SK-N-SH (cell line): ENCODE measurements around the gene NSUN5. TPM values are rescaled to one million over a fixed set of nuclear protein-coding genes. Genes with fewer than 3 reads are reported as not detected.

Experiments
- CTCF ChIA-PET: fragments of 300-600, 350-600 bp; formaldehyde crosslinking; extraction: SDS; loops from one replicate; lab custom pipeline; 2021; lab: Yijun Ruan, JAX
- POLR2A ChIA-PET: fragments of 350-600 bp; sonication (Branson Sonifier 250); formaldehyde crosslinking; extraction: SDS; loops from one replicate; lab custom pipeline; 2020; ENCODE audit warnings: antibody characterized with exemption, inconsistent platforms; lab: Yijun Ruan, JAX
- DNase-seq: peaks from one replicate; pipeline ENCODE4 v3.0.0; 2012
- H2AFZ ChIP-seq: fragments of 200-600 bp; sonication (generic); 2 replicates; pipeline ENCODE4 v1.8.1; 2016; ENCODE audit warnings: antibody characterized with exemption, mild to moderate bottlenecking, low read depth
- H3F3A ChIP-seq: fragments of 200-600 bp; sonication (generic); replicated peaks from 2 replicates; pipeline ENCODE3; 2016; ENCODE audit warnings: antibody characterized with exemption, mild to moderate bottlenecking; ENCODE audit not compliant: insufficient read depth
- H3K27ac ChIP-seq, 2 experiments: fragments of 200-500 bp in 1 of 2; fragments of 200-600 bp in 1 of 2; sonication (Bioruptor generic) in 1 of 2; sonication (generic), shearing (Covaris generic) in 1 of 2; 2 replicates each; pipeline versions ENCODE4 v1.5.1 to v1.6.1; 2014 to 2016; ENCODE audit warnings: low read depth in 2 of 2, inconsistent platforms in 1 of 2, low read length in 1 of 2, mild to moderate bottlenecking in 1 of 2, mixed read lengths in 1 of 2
- H3K27me3 ChIP-seq: fragments of 200-600 bp; sonication (generic), shearing (Covaris generic); 2 replicates; pipeline ENCODE4 v1.6.1; 2016; ENCODE audit warnings: mixed run types; ENCODE audit not compliant: insufficient read depth
- H3K36me3 ChIP-seq, 2 experiments: fragments of 200-500 bp in 1 of 2; fragments of 200-600 bp in 1 of 2; sonication (Bioruptor generic) in 1 of 2; sonication (generic) in 1 of 2; replicated peaks in 1 of 2; 2 replicates each; pipeline versions ENCODE3 to v1.5.1; 2014 to 2016; ENCODE audit warnings: low read length in 1 of 2, mild to moderate bottlenecking in 1 of 2; ENCODE audit not compliant: insufficient read depth in 2 of 2, control insufficient read depth in 1 of 2
- H3K4me1 ChIP-seq, 2 experiments: fragments of 200-500 bp in 1 of 2; fragments of 200-600 bp in 1 of 2; sonication (Bioruptor generic) in 1 of 2; sonication (generic), shearing (Covaris generic) in 1 of 2; 2 replicates each; pipeline versions ENCODE4 v1.5.1 to v1.6.1; 2014 to 2016; ENCODE audit warnings: low read depth in 1 of 2, low read length in 1 of 2, mixed run types in 1 of 2; ENCODE audit not compliant: insufficient read depth in 2 of 2, control insufficient read depth in 1 of 2
- H3K4me2 ChIP-seq: fragments of 200-600 bp; sonication (generic), shearing (Covaris generic); 2 replicates; pipeline ENCODE4 v1.6.1; 2017; ENCODE audit warnings: mixed run types
- H3K4me3 ChIP-seq, 2 experiments: fragments of 200-500 bp in 1 of 2; fragments of 200-600 bp in 1 of 2; sonication (Bioruptor generic) in 1 of 2; sonication (generic), shearing (Covaris generic) in 1 of 2; 2 replicates each; pipeline versions ENCODE4 v1.5.1 to v1.8.1; 2014 to 2016; ENCODE audit warnings: low read depth in 2 of 2, inconsistent platforms in 1 of 2, low read length in 1 of 2, mild to moderate bottlenecking in 1 of 2, mixed read lengths in 1 of 2, moderate library complexity in 1 of 2
- H3K79me2 ChIP-seq: fragments of 200-600 bp; sonication (generic); 2 replicates; pipeline ENCODE4 v1.8.1; 2017; ENCODE audit warnings: mild to moderate bottlenecking; ENCODE audit not compliant: insufficient read depth
- H3K9ac ChIP-seq: fragments of 200-600 bp; sonication (generic); 2 replicates; pipeline ENCODE4 v1.6.1; 2017; ENCODE audit warnings: mixed run types
- H3K9me2 ChIP-seq: fragments of 200-600 bp; sonication (generic); 2 replicates; pipeline ENCODE4 v1.6.1; 2017; ENCODE audit warnings: mixed run types
- H3K9me3 ChIP-seq: fragments of 200-600 bp; sonication (generic); 2 replicates; pipeline ENCODE4 v1.6.1; 2017; ENCODE audit warnings: mixed run types, mild to moderate bottlenecking, moderate library complexity
- H4K20me1 ChIP-seq: fragments of 200-600 bp; sonication (generic); 2 replicates; pipeline ENCODE4 v1.6.1; 2017; ENCODE audit warnings: mild to moderate bottlenecking, mixed run types; ENCODE audit not compliant: insufficient read depth
- ELF1 ChIP-seq: IDR thresholded peaks from 2 replicates; pipeline ENCODE4 v1.4.0; 2012
- EP300 ChIP-seq, 2 experiments: IDR thresholded peaks; 2 replicates each; pipeline versions ENCODE4 v1.4.0 to v1.6.1; 2012; ENCODE audit warnings: borderline replicate concordance in 1 of 2, low read depth in 1 of 2, low read length in 1 of 2
- FOSL2 ChIP-seq: IDR thresholded peaks from 2 replicates; pipeline ENCODE4 v1.4.0; 2012; ENCODE audit warnings: low read depth, mild to moderate bottlenecking, moderate library complexity, borderline replicate concordance
- FOXJ3 ChIP-seq: sonication (generic); formaldehyde crosslinking; IDR thresholded peaks from 2 replicates; pipeline ENCODE4 v1.5.1; 2020; ENCODE audit warnings: mild to moderate bottlenecking, missing genetic modification reagents
- GATA2 ChIP-seq: sonication (generic); formaldehyde crosslinking; IDR thresholded peaks from 2 replicates; pipeline ENCODE4 v1.5.0; 2020; ENCODE audit warnings: mild to moderate bottlenecking, missing genetic modification reagents
- MAX ChIP-seq: IDR thresholded peaks from 2 replicates; pipeline ENCODE4 v1.4.0; 2012; ENCODE audit warnings: low read depth
- MEF2A ChIP-seq: IDR thresholded peaks from 2 replicates; pipeline ENCODE4 v1.4.0; 2012; ENCODE audit warnings: low read depth, borderline replicate concordance
- MXI1 ChIP-seq: IDR thresholded peaks from 2 replicates; pipeline ENCODE4 v1.6.1; 2012; ENCODE audit warnings: mild to moderate bottlenecking, low read depth, low read length, improper control_type of control experiment
- NFIC ChIP-seq: IDR thresholded peaks from 2 replicates; pipeline ENCODE4 v1.4.0; 2012; ENCODE audit warnings: borderline replicate concordance
- NRF1 ChIP-seq: IDR thresholded peaks from 2 replicates; pipeline ENCODE4 v1.6.1; 2012; ENCODE audit warnings: low read depth, mild to moderate bottlenecking, low read length
- PBX3 ChIP-seq: IDR thresholded peaks from 2 replicates; pipeline ENCODE4; 2012
- POLR2AphosphoS5 ChIP-seq: IDR thresholded peaks from 2 replicates; pipeline ENCODE4 v1.6.1; 2012; ENCODE audit warnings: low read depth, low read length
- RAD21 ChIP-seq: IDR thresholded peaks from 2 replicates; pipeline ENCODE4 v1.6.1; 2012; ENCODE audit warnings: mild to moderate bottlenecking, low read length
- RFX5 ChIP-seq: IDR thresholded peaks from 2 replicates; pipeline ENCODE4 v1.6.1; 2012; ENCODE audit warnings: mild to moderate bottlenecking, improper control_type of control experiment, low read length
- RXRA ChIP-seq: IDR thresholded peaks from 2 replicates; pipeline ENCODE4 v1.4.0; 2012; ENCODE audit warnings: low read depth, mild to moderate bottlenecking, borderline replicate concordance
- SMC3 ChIP-seq: IDR thresholded peaks from 2 replicates; pipeline ENCODE4 v1.6.1; 2012; ENCODE audit warnings: low read depth, low read length, improper control_type of control experiment
- TCF12 ChIP-seq: IDR thresholded peaks from 2 replicates; pipeline ENCODE4 v1.4.0; 2012
- TEAD4 ChIP-seq: IDR thresholded peaks from 2 replicates; pipeline ENCODE4 v1.4.0; 2012; ENCODE audit warnings: mild to moderate bottlenecking, borderline replicate concordance; ENCODE audit not compliant: insufficient read depth
- USF1 ChIP-seq: IDR thresholded peaks from 2 replicates; pipeline ENCODE4 v1.4.0; 2012; ENCODE audit warnings: low read depth, borderline replicate concordance
- WGBS: methylation state at CpG from one replicate; pipeline ENCODE4 v1.1.6; 2017; ENCODE audit warnings: low lambda C conversion rate; 5-methylcytosine and 5-hydroxymethylcytosine counted together
- polyA plus RNA-seq, 3 experiments: library from polyadenylated mRNA; depleted of rRNA; stranded (reverse); fragments of >200 nt; gene quantifications; 2 replicates each; pipeline ENCODE4 v1.2.3, GENCODE V29; 2012

The NSUN5 gene
- polyA plus RNA-seq, 1 of the 3 experiments (the other 2 are of a cell fraction), result 59.2 TPM

GRCh38 chr7:73353243-73353642, 44.6 kb upstream of the NSUN5 start:
- no peak overlapping the region for H2AFZ ChIP-seq
- peaks cover 0 to 2% of the 10 kb centered on the region in 2 experiments; a peak in 1 of 4 replicates for H3K4me1 ChIP-seq
- no peak for TF ChIP-seq FOXJ3
- TF ChIP-seq POLR2AphosphoS5, result no peak
- TF ChIP-seq, all 33 proteins: peak for 0
- no peak for DNase-seq
- peaks cover 17% of the 10 kb centered on the region; the same call in 1 of the 2 replicates for H3K27me3 ChIP-seq
- ChIA-PET POLR2A (no interaction called here), CTCF (interaction anchor here (1.0 to 7.7 kb wide), 4 partner anchors 11 to 98 kb away, joined by 3 to 44 read pairs (median 6); no protein-coding TSS in a partner anchor)
- H3K4me2 ChIP-seq, result no peak overlapping the region
- H3K36me3 ChIP-seq, result no peaks in the 10 kb centered on the region
- no peaks in the 10 kb centered on the region for H3F3A ChIP-seq
- no peaks in the 10 kb centered on the region for H3K9me2 ChIP-seq
- H3K27ac ChIP-seq, result no peak overlapping the region
- no peak overlapping the region for H3K9ac ChIP-seq
- no peak overlapping the region for H3K4me3 ChIP-seq
- no peaks in the 10 kb centered on the region for H4K20me1 ChIP-seq
- WGBS, result 91% methylated on average over 6 of the region's 6 CpGs
- H3K79me2 ChIP-seq, result no peaks in the 10 kb centered on the region
- H3K9me3 ChIP-seq, result no peaks in the 10 kb centered on the region

GRCh38 chr7:73352784-73353183, 44.2 kb upstream of the NSUN5 start:
- POLR2A ChIA-PET, result no interaction called here

More at GRCh38 chr7:73352784-73353183, 44.2 kb upstream of the NSUN5 start:
- H2AFZ ChIP-seq, result no peak overlapping the region
- H3K4me1 ChIP-seq, result no peaks in the 10 kb centered on the region
- no peak for TF ChIP-seq TEAD4
- no peak for TF ChIP-seq MAX
- no peak for TF ChIP-seq EP300 (IDR thresholded peaks at IDR 0.05; ENCODE audit: borderline replicate concordance in 1 of 2, low read depth in 1 of 2, low read length in 1 of 2)
- no peak for TF ChIP-seq NFIC
- TF ChIP-seq SMC3, result no peak
- TF ChIP-seq USF1, result no peak
- no peak for TF ChIP-seq RAD21
- TF ChIP-seq RXRA, result no peak
- no peak for TF ChIP-seq FOXJ3
- TF ChIP-seq FOSL2, result no peak
- no peak for TF ChIP-seq RFX5
- no peak for TF ChIP-seq TCF12
- no peak for TF ChIP-seq NRF1
- no peak for TF ChIP-seq ELF1
- no peak for TF ChIP-seq POLR2AphosphoS5
- no peak for TF ChIP-seq PBX3
- TF ChIP-seq GATA2 (CRISPR knock-in tag), result no peak
- TF ChIP-seq MXI1, result no peak
- no peak for TF ChIP-seq MEF2A
- H3K4me3 ChIP-seq, result no peak overlapping the region
- H3K9me2 ChIP-seq, result no peaks in the 10 kb centered on the region
- H3K27me3 ChIP-seq, result peaks cover 12% of the 10 kb centered on the region; the same call in 1 of the 2 replicates
- no peak overlapping the region for H3K9ac ChIP-seq
- no peak for DNase-seq
- H3K36me3 ChIP-seq, result no peaks in the 10 kb centered on the region
- 59% methylated on average over 3 of the region's 3 CpGs for WGBS
- H3K79me2 ChIP-seq, result no peaks in the 10 kb centered on the region
- H3K4me2 ChIP-seq, result no peak overlapping the region
- no peaks in the 10 kb centered on the region for H3F3A ChIP-seq
- CTCF ChIA-PET, result interaction anchor here (1.0 to 7.7 kb wide), 3 partner anchors 11 to 99 kb away, joined by 4 to 44 read pairs (median 9); no protein-coding TSS in a partner anchor
- H4K20me1 ChIP-seq, result no peaks in the 10 kb centered on the region
- H3K27ac ChIP-seq, result no peak overlapping the region
- no peaks in the 10 kb centered on the region for H3K9me3 ChIP-seq
